GM12878 (cell line): ENCODE measurements around the gene TEX261. TPM values are rescaled to one million over a fixed set of nuclear protein-coding genes. Genes with fewer than 3 reads are reported as not detected.

Experiments
- ATF3 ChIP-seq: IDR thresholded peaks from 2 replicates; pipeline ENCODE4 v1.6.1; 2011; ENCODE audit warnings: low read depth, mild to moderate bottlenecking, low read length, moderate library complexity, borderline replicate concordance; ENCODE audit errors: extremely low read depth
- BACH1 ChIP-seq: fragments of 450-650 bp; IDR thresholded peaks from 2 replicates; pipeline ENCODE4 v1.6.1; 2017; ENCODE audit warnings: mild to moderate bottlenecking, borderline replicate concordance
- CHD2 ChIP-seq: IDR thresholded peaks from 2 replicates; pipeline ENCODE4 v1.6.1; 2011; ENCODE audit warnings: low read depth, low read length, improper control_type of control experiment, borderline replicate concordance
- ETV6 ChIP-seq, 2 experiments: fragments of 450-650 bp in 1 of 2; IDR thresholded peaks in 1 of 2; conservative IDR thresholded peaks in 1 of 2; 2 replicates each; pipeline ENCODE4 v1.6.1; 2014; ENCODE audit warnings: antibody characterized with exemption in 1 of 2, borderline replicate concordance in 1 of 2, low read depth in 1 of 2, mild to moderate bottlenecking in 1 of 2, moderate library complexity in 1 of 2
- HDAC2 ChIP-seq: fragments of 200-600 bp; sonication (generic); IDR thresholded peaks from 2 replicates; pipeline ENCODE4 v1.6.1; 2017
- HDGF ChIP-seq: fragments of 450-650 bp; IDR thresholded peaks from 2 replicates; pipeline ENCODE4 v1.6.1; 2016; ENCODE audit warnings: antibody characterized with exemption
- IKZF1 ChIP-seq: fragments of 450-650 bp; conservative IDR thresholded peaks from 2 replicates; pipeline ENCODE4 v1.6.1; 2017; ENCODE audit warnings: antibody characterized with exemption, mild to moderate bottlenecking
- KDM1A ChIP-seq: fragments of 200-600 bp; sonication (generic); IDR thresholded peaks from 2 replicates; pipeline ENCODE4 v1.6.1; 2016; ENCODE audit warnings: borderline replicate concordance
- MEF2B ChIP-seq: fragments of 450-650 bp; IDR thresholded peaks from 2 replicates; pipeline ENCODE4 v1.6.1; 2018; ENCODE audit warnings: mild to moderate bottlenecking, moderate library complexity; ENCODE audit not compliant: partially characterized antibody, poor library complexity, severe bottlenecking
- MLLT1 ChIP-seq: fragments of 450-650 bp; IDR thresholded peaks from 2 replicates; pipeline ENCODE4 v1.6.1; 2016; ENCODE audit warnings: mild to moderate bottlenecking
- MTA3 ChIP-seq: IDR thresholded peaks from 2 replicates; pipeline ENCODE4 v1.6.1; 2012; ENCODE audit warnings: low read length, inconsistent platforms, borderline replicate concordance
- NR2C1 ChIP-seq: fragments of 450-650 bp; IDR thresholded peaks from 2 replicates; pipeline ENCODE4 v1.6.1; 2017; ENCODE audit warnings: antibody characterized with exemption, mild to moderate bottlenecking, moderate library complexity
- NRF1 ChIP-seq: conservative IDR thresholded peaks from 2 replicates; pipeline ENCODE4 v1.6.1; 2011; ENCODE audit warnings: mild to moderate bottlenecking, low read depth, low read length, improper control_type of control experiment
- POLR2A ChIP-seq: IDR thresholded peaks from 2 replicates; pipeline ENCODE4 v1.6.1; 2011; ENCODE audit warnings: low read depth, mild to moderate bottlenecking, low read length
- POLR2AphosphoS5 ChIP-seq: IDR thresholded peaks from 2 replicates; pipeline ENCODE4 v1.6.1; 2011; ENCODE audit warnings: mild to moderate bottlenecking, low read length, inconsistent platforms
- RAD21 ChIP-seq: IDR thresholded peaks from 2 replicates; pipeline ENCODE4 v1.6.1; 2011; ENCODE audit warnings: mild to moderate bottlenecking, low read depth, low read length, moderate library complexity; ENCODE audit not compliant: insufficient read depth
- RUNX3 ChIP-seq: IDR thresholded peaks from 2 replicates; pipeline ENCODE4 v1.6.1; 2012; ENCODE audit warnings: low read length, inconsistent platforms
- SMARCA5 ChIP-seq: fragments of 450-650 bp; IDR thresholded peaks from 2 replicates; pipeline ENCODE4 v1.6.1; 2017; ENCODE audit warnings: mild to moderate bottlenecking
- STAT3 ChIP-seq: IDR thresholded peaks from 2 replicates; pipeline ENCODE4 v1.6.1; 2011; ENCODE audit warnings: low read depth, low read length, improper control_type of control experiment
- TCF12 ChIP-seq: IDR thresholded peaks from 2 replicates; pipeline ENCODE4 v1.6.1; 2011; ENCODE audit warnings: low read depth, mild to moderate bottlenecking, low read length
- YY1 ChIP-seq: IDR thresholded peaks from 2 replicates; pipeline ENCODE4 v1.6.1; 2011; ENCODE audit warnings: low read depth, mild to moderate bottlenecking, low read length
- ZBTB40 ChIP-seq: fragments of 450-650 bp; IDR thresholded peaks from 2 replicates; pipeline ENCODE4 v1.6.1; 2016; ENCODE audit warnings: mild to moderate bottlenecking, moderate library complexity, borderline replicate concordance
- ZNF207 ChIP-seq: fragments of 450-650 bp; IDR thresholded peaks from 2 replicates; pipeline ENCODE4 v1.6.1; 2014; ENCODE audit warnings: antibody characterized with exemption, mild to moderate bottlenecking, borderline replicate concordance
- polyA plus RNA-seq, 11 experiments: library from polyadenylated mRNA; depleted of rRNA in 4 of 11; unstranded in 6 of 11; stranded (reverse) in 5 of 11; fragments of >200 nt; fragmentation: Nextera tagmentation in 4 of 11; fragmentation: Illumina TruSeq in 1 of 11; extraction: Ambion mirVana in 4 of 11; extraction: Trizol in 1 of 11; gene quantifications; 1 replicate in 1 of 11; 2 replicates in 10 of 11; pipeline versions ENCODE4 v1.2.1 to v1.2.3, GENCODE V29; 2011 to 2016; ENCODE audit warnings: inconsistent platforms in 2 of 11, missing spikeins in 2 of 11, low read depth in 1 of 11
- total RNA-seq, 4 experiments: library from RNA; depleted of rRNA in 3 of 4; stranded (reverse); fragments of >200 nt in 3 of 4; fragmentation: Illumina TruSeq in 1 of 4; extraction: Trizol in 1 of 4; gene quantifications; 2 replicates each; pipeline versions ENCODE4 v1.2.1 to v1.2.3, GENCODE V29; 2013 to 2021
- TF ChIP-seq, protein P1 (sequence below): IDR thresholded peaks from 2 replicates; pipeline ENCODE4 v1.6.1; 2012; ENCODE audit warnings: low read depth, low read length, improper control_type of control experiment

The TEX261 gene
- total and polyA plus RNA-seq, 10 of the 15 experiments (the other 5 are each of a cell fraction or from before 2014, with no cell fraction given) = 5.5 to 75.6 (median 40.3) TPM

DNA sequence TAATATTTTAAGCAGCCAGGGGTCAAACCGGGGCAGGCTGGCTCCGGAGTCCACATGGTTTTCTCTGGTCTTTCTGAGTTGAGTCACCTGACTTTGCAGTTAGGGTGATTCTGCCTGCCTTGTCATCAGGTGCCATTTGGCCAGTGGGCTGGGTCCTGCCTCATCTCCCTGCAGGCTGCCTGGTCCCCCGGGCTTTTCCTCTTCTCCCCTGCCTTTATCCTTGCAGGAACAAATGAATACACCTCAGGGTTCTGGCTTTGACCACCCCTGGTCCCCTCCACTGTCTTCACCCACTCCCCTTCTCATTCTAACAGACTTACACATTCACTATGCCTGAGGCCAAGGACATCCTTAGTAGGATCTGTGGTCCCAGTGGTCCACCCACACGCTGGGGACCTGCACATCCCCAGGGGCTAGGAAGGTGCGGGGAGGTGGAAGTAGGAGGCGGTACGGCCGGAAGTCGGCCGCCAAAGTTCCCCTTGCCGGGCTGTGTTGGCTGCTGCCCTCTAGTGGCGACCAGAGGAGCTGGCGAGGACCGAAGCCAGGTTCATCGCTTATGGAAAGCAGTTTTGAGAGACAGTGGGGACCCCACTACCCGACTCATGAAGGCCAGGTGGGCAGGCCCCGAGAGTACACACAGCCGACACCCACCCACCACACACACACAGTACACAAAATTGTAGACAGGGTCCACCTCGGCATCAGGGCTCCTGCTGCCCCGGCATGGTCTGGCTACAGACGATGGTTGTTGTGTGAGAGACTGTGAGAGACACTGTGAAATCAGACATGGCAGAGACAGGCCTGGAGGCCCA, 6.3 kb upstream of the TEX261 start (continued):
- TF ChIP-seq MLLT1 = 0 out of 2 replicates have a peak, but pooled peaks have one; percentile 32
- TF ChIP-seq ATF3 = no peak
- peak; percentile 64 for TF ChIP-seq MEF2B
- peak; percentile 72; the same call in 1 of the 2 replicates for TF ChIP-seq SMARCA5
- TF ChIP-seq ZBTB40 = peak; percentile 71
- TF ChIP-seq IKZF1 = peak; percentile 74
- no peak for TF ChIP-seq RUNX3
- no peak for TF ChIP-seq BACH1
- no peak for TF ChIP-seq NRF1
- no peak for TF ChIP-seq NR2C1
- TF ChIP-seq ETV6 (conservative IDR thresholded peaks at IDR 0.05 in 1 of 2, IDR thresholded peaks at IDR 0.05 in 1 of 2; ENCODE audit: borderline replicate concordance in 1 of 2, low read depth in 1 of 2) = peak in 1 of 2 experiments; percentile 79; a peak in 2 of 4 replicates
- TF ChIP-seq ZNF207 = 0 out of 2 replicates have a peak, but pooled peaks have one; percentile 25
- 0 out of 2 replicates have a peak, but pooled peaks have one; percentile 17 for TF ChIP-seq CHD2
- peak; percentile 51; the same call in 1 of the 2 replicates for TF ChIP-seq POLR2AphosphoS5
- no peak for TF ChIP-seq HDAC2
- peak; percentile 48 for TF ChIP-seq RAD21
- no peak for TF ChIP-seq KDM1A
- no peak for TF ChIP-seq STAT3
- 0 out of 2 replicates have a peak, but pooled peaks have one; percentile 69 for TF ChIP-seq HDGF
- no peak for TF ChIP-seq TCF12
- TF ChIP-seq, protein P1, sequence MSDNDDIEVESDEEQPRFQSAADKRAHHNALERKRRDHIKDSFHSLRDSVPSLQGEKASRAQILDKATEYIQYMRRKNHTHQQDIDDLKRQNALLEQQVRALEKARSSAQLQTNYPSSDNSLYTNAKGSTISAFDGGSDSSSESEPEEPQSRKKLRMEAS = 0 out of 2 replicates have a peak, but pooled peaks have one; percentile 28
- TF ChIP-seq POLR2A = peak; percentile 60
- TF ChIP-seq YY1 = peak; percentile 74
- TF ChIP-seq MTA3 = no peak
